Activated gamma-delta T cell treated with Interleukin-2 at 50 U/mL for 16 hours (primary cell): ENCODE measurements around the gene ERGIC1.
"Not testable (repeated sequence)": the region's sequence is repeated elsewhere in the genome, so short reads cannot be mapped to it uniquely, and the experiment has no call there.

Experiments
- DNase-seq: peaks from one replicate; pipeline ENCODE4 v3.0.0-alpha.2; 2020

ERGIC1 gene

DNA sequence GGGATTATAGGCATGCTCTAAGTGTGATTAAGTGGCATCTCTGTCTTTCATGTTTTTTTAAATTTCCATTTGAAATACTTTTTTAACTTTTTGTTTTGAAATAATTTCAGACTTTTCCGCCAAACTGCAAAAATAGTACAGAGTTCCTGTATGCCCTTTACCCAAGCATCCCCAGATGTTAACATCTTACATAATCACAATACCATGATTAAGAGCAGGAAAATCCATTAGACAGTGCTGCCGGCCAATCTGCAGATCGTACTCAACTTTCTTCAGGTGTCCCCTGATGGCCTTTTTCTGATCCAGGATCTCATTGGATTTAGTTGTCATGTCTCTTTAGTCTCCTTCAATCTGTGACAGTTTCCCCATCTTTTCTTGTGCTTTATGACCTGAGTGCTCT, 49.0 kb downstream of the ERGIC1 start:
- no peak for DNase-seq

GRCh38 chr5:172885597-172886340, 51.7 kb downstream of the ERGIC1 start:
- DNase-seq, result no peak

DNA sequence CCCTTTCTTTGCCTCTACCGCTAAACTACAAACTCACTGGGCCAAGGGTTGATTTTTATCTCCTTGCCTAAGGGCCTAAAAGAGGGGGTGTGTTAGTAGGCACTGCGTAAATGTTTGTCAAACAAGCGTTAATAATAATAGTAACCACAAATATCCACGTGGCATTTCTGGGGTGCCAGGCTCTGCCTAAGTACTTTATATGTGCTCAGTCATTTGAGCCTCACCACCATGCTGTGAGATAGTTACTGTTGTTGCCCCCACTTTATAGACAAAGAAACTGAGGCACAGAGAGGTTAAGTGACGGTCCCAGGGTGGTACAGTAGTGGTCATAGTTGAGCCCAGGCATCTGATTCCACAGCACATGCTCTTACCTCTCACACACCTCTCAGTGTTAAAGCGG, 52.4 kb downstream of the ERGIC1 start:
- DNase-seq, result no peak

GRCh38 chr5:172886974-172887501, 53.0 kb downstream of the ERGIC1 start:
- DNase-seq, result no peak

DNA sequence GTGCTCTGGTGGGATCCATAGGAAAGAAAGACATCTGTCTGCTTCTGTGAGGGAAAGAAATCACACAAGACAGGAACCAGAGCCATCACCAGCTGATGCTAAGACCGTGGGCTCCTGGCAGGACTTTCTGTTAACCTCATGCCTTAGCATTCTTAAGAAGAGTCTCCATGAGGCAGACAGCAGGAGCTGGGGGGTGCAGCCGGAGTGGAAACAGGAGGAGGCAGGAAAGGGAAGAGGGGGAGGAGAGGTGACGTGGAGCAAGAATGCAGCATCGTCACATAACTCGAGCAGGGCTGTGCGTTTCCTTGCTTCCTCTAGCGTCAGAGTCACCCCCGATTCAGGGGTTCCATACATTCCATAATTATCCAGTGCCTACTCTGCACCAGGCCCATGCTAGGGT, 53.6 kb downstream of the ERGIC1 start:
- DNase-seq, result no peak

GRCh38 chr5:172890659-172891058, 56.6 kb downstream of the ERGIC1 start:
- no peak for DNase-seq

- DNase-seq, result no peak
Observed at GRCh38 chr5:172891716-172892421, 57.8 kb downstream of the ERGIC1 start.

GRCh38 chr5:172892713-172893112, 58.7 kb downstream of the ERGIC1 start:
- no peak for DNase-seq

- no peak for DNase-seq
Observed at GRCh38 chr5:172894767-172895388, 60.8 kb downstream of the ERGIC1 start.

GRCh38 chr5:172895549-172895948, 61.5 kb downstream of the ERGIC1 start:
- no peak for DNase-seq

- no peak for DNase-seq
Observed at GRCh38 chr5:172896465-172896864, 62.4 kb downstream of the ERGIC1 start.

DNA sequence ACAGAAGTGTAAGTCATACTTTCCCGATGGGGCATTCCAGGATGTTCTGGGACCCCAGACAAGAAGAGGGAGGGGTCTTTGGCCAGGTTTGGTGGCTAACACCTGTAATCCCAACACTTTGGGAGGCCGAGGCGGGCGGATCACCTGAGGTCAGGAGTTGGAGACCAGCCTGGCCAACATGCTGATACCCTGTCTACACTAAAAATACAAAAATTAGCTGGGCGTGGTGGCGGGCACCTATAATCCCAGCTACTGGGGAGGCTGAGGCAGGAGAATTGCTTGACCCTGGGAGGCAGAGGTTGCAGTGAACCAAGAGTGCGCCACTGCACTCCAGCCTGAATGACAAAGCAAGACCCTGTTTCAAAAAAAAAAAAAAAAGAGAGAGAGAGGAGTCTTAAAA, 63.0 kb downstream of the ERGIC1 start:
- not testable (repeated sequence) for DNase-seq

GRCh38 chr5:172897481-172898217, 63.6 kb downstream of the ERGIC1 start:
- DNase-seq, result no peak

- no peak for DNase-seq
Observed at GRCh38 chr5:172898218-172898842, 64.3 kb downstream of the ERGIC1 start.

DNA sequence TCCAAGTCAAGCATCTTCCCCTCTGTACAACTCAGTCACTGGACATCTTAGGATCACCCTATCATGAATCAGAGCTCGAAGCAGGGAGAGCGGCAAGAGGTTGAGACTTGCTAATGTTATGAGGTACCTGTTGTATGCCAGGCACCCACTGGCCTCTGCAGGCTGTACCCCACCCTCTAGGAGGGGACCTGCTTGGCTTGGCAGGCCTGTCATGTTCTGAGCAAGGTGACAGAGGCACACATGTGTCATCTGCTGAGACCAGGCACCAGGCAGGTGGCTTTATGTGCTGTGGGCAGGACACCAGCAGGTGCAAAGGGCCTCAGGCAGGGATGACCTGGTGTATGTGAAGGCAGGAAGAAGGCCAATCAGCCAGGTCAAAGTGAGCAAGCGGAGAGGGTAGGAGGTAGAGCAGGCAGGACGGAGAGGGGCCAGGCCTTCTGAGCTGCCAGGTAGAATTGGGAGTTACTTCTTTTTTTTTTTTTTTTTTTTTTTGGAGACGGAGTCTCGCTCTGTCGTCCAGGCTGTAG, 64.9 kb downstream of the ERGIC1 start:
- DNase-seq, result no peak

DNA sequence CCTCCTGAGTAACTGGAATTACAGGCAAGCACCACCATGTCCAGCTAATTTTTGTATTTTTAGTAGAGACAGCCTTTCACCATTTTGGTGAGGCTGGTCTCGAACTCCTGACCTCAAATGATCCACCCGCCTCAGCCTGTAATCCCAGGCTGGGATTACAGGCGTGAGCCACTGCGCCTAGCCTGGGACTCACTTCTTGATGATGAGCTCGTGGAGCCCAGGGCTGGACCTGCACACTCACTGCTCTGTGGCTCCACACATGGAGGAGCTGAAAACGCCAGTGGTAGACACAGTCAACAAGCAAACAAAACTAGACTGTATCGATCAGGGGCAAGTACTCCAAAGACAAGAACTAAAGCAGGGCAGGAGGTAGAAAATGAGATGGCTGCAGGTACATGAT, 65.4 kb downstream of the ERGIC1 start:
- DNase-seq, result no peak

DNA sequence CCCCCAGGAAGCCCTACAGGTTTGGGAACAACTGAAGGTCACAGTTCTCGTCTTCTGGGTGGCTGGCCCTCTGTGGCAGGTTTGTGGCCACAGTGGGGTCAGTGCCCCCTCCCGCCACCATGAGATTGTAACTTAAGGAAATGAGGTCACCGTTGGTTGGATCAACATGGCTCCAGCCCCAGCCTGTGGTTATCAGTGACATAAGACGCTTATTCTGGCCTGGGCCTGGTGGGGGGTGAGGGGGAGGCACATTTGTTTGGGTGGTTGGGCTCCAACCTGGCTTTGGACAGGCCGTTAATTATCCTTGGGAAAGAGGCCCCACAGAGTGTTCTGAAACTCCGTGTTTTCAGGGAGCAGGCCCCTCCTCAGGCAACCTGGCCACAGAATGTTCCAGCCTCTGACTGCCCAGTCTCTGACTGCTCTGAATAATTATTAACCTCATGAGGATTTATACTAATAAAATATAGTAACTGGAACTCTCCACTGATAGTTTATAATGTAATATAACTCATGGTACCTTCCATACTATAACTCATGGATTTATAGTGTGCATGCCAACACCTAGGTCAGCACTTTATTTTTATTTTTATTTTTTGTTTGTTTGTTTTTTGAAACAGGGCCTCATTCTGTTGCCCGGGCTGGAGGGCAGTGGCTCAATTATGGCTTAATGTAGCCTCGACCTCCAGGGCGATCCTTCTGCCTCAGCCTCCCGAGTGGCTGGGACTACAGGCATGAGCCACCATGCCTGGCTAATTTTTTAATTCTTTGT, 67.1 kb downstream of the ERGIC1 start:
- DNase-seq, result no peak

DNA sequence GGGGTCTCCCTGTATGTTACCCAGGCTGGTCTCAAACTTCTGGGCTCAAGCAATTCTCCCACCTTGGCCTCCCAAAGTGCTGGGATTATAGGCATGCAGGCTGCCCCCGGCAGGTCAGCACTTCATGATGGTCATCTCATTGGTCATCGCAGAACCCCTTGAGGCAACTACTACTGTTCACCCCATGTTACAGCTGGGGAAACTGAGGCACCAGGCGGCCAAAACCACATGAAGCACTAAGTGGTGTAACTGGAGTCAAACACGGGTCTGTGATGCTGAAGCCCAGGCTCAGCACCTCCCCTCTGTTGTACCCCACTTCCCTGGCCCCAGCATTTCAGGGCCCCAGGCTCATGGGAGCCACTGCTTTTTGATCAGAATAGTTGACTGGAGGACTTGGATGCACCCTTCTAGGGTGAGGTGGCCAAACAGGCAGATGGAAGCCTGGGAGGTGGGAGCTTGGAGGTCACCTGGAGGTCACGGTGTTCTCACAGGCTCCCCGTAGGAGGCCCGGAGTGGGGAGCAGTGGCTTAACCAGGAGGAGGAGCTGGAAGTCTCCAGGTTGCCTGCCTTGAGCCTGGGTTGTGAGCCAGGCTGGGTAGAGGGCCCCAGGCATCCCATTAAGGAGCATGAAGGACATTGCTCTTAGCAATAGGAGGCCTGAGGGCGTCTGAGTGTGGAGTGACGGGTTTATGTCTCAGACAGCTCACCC, 67.9 kb downstream of the ERGIC1 start:
- DNase-seq, result no peak

DNA sequence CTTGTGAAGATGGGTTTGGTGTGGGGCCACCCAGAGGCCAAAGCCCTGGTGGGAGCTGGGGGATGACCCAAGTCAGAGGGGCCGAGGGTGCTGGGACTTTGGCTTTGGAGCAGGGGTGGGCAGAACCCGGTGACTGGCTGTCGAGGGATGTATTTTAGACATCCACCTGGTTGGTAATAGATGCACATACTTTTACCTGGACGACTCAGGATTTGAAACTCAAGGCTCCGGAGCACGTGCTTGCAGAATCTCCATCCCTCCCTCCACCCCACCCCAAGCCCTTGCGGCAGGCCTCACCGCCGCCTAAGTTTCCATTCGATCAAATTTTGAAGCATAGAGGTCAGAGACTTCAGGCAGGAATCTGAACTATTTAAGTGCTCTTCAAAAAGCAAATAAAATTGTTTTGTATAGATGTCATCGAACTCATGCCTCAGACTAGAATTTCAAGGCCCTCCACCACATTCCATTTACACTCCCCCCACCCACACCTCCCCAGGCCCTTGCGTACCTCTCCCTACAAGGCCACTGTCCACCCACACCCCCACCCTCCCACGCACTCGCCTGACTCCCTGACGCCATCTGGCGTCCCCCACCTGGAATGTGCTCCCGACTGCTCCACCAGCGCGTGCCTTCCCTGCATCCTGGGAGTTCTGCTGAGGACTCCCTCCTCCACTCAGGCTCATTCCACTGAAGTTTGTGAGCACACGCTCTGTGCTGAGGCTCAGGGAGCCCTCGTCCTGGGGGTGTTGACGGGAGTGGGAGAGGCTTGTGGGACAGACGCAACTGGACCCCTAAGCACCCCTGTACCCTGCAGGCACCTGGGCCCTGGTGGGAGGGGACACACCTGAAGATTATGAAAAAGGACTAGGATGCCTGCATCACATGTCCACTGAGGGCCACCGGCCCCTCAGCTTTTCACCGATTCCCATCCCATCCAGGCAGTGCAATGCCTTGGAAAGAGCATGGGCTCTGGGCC, 68.7 kb downstream of the ERGIC1 start:
- no peak for DNase-seq

GRCh38 chr5:172903790-172904189, 69.7 kb downstream of the ERGIC1 start:
- no peak for DNase-seq
